COLO829 (cell line): Measurements from ENCODE around the gene PHLDA1.
"Not testable (repeated sequence)": the region's sequence is repeated elsewhere in the genome, so short reads cannot be mapped to it uniquely, and the experiment has no call there.

ENCODE experiments used
- DNase-seq: peaks from one replicate; pipeline ENCODE4 v3.0.0; 2012; ENCODE audit warnings: low spot score

The PHLDA1 gene

DNA sequence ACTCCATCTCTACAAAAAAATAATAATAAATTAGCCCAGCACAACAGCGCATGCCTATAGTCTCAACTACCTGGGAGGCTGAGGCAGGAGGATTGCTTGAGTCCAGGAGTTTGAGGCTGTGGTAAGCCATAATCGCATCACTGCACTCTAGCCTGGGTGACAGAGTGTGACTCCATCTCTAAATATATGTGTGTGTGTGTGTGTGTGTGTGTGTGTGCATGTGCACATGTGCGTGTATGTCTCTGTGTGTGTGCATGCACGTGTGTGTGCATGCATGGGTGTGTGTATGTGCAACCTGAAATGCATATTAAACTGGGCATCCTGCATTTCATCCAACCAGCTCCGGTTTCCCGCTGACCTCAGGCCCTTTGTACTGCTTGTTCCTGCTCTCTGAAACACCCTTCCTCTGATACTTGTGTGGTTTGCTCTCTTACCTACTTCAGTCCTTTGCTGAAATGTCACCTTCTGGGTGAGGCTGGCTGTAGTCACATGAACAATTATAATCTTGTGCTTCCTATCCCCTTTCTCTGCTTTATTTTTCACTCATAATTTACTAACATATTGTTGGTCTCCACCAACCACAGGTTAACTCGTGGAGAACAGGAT, 46.9 kb downstream of the PHLDA1 start:
- DNase-seq, result no peak

- not testable (repeated sequence) for DNase-seq
These were observed 47.7 kb downstream of the PHLDA1 start for GRCh38 chr12:75983851-75984250.

DNA sequence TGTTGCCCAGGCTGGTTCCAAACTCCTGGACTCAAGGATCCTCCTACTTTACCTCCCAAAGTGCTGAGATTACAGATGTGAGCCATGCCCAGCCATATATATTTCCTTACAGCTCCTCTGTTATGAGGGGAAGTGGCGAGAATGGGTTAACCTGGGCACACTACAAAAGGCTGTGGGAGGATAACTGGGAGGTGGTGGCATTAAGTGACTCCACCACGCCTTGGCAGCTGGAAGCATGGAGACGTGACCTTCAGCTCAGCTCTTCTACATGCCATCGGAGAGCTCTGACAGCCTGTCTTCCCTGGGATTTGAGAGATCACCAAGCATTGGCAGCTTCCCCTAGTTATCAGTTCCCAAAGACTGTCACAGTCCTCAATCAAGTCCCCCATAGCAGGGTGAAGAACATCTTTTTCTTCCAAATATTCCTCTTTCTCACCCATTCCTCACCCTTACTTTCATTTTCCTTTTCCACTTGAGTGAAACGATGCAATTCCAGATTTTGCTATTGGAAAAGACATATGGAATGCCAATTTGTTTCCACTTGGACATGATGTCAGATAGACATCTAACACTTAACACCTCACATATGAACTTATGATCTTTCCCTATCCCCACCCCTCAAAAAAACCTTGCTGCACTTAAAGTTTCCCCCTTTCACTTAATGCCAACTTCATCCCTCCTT, 48.5 kb downstream of the PHLDA1 start:
- DNase-seq, result no peak

- DNase-seq, result peak; percentile 62
These were observed 49.4 kb downstream of the PHLDA1 start for GRCh38 chr12:75982169-75982564.

DNA sequence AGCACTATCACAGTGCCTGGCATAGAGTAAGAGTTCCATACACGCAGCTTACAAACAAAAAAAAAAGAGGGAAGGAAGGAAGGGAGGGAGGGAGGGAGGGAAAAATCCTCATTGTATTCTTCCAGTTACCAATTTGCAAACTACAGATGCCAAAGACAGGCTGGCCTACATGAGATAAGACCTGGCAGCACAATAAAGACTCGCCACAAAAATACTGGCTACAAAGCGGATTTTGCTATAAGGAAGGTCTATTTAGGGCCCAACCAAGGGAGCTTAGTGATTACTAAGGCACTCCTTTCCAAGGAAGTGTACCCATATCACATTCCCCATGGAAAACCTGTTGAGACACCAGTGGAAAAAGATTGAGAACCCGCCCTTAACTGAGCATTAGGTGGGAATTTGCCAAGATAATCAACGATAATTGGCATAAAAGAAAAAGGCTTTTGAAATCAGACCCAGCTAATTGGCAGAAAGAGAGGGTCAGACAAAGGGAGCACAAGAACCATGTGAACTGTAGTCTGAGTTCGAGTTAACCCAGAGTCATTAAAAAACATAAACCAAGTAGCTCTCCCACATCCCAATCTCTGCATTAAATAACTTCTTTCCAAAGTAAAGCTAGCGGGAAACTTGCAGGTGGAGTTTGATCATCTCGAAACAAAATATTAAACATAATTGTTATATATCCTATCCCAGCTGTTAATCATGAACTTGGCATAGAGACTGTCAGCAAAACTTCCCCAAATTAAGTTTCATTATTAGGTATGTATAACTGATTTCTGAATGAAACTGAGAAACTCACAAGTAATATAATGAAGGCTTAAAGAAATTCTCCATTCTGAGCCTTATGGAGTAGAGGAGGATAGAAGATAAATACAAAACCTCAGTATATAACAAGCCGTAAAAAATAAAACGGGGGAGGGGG, 50.1 kb downstream of the PHLDA1 start:
- DNase-seq, result no peak

DNA sequence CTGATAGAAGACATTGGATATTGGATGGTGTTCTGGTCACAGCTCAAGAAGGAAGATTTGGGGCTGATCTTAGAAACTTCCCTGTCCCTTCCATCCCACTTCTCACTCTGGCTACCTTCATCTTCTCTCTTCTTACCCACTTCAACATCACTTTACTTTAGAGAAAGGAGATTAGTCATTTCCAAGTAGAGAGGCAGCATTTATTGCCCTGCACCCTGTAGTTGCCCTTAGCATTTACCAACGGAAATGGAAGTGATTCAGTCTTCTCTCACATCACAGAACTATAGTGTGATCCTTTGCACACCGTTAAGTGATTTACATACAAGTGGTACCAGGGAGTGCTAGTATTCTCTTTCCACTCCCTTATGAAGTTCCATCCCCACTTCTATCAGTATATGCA, 52.4 kb downstream of the PHLDA1 start:
- DNase-seq, result peak; percentile 61

- DNase-seq, result no peak
These were observed 52.9 kb downstream of the PHLDA1 start for GRCh38 chr12:75978677-75979076.

DNA sequence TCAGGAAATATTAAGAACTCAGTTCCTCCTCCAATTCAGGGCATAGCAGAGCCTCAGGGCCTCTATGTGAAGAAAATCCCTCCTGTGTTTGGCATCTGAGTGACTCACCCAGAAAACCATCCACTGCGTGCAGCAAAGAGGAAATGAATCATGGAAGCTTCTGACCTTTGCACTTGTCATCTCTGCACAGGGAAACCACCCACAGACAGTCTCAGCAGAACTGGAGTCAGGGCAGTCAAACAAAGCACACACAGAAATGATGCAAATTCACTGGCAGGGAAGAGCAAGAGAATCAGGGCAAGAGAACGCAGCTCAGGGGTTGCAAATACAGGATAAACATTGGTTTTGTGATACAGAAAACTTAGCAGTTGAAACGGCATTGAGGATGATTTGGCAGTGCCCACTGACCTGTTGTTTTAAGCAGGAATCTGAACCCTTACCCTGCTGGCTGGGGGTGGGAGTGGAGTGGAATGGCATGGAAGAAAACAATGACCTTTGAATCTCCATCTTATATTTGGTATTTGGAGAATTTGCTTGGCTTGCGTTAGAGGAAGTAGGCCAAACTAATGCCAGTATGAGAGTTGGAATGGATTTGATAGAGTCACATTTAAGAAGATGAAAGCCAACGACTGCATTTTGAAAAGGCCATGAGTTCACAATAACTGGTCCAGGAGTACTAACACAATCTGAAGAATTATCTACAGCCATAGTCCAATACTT, 53.5 kb downstream of the PHLDA1 start:
- DNase-seq, result peak; percentile 95

GRCh38 chr12:75977590-75977951, 54.0 kb downstream of the PHLDA1 start:
- DNase-seq, result no peak

DNA sequence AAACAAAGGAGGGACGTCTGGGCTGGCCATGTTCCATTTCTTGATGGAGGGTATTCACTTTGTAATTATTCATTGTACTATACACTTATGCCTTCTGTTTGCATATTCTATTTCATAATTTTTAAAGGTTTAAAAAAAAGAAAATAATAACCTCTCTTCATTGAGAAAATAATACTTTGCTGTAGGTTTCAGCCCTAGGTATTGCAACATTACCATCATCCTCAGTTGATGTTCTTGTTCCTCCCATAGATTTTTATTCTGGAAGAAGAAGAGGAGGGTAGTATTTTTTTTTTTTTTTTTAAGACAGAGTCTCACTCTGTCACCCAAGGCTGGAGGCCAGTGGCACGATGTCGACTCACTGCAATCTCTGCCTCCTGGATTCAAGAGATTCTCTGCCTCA, 54.7 kb downstream of the PHLDA1 start:
- no peak for DNase-seq

DNA sequence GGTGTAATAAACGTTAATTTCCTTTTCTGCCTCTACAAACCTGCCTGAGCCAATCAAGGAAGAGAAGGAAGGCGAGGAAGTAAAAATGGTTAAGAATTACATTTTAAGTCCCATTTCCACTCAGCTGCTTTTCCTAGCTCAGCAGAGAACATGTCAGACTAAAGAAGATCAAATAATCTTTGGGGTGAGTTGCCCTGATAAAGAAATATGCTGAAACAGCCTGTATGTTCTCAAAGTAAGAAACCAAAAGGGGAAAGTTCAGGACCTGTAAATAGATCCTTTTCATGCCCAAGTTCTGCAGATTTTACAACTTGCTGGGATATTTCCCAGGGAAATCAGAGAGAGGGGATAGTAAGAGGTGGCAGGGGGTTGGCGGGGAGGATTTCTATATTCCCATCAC, 55.5 kb downstream of the PHLDA1 start:
- no peak for DNase-seq

GRCh38 chr12:75975702-75976101, 55.9 kb downstream of the PHLDA1 start:
- DNase-seq, result no peak
